NCI-H187 (cell line): ENCODE measurements around the gene SPTBN1.
A peak's percentile ranks its signal among the peaks of the same experiment; 100 is the strongest.

Source experiments
- DNase-seq, 2 experiments: peaks; one replicate each; lab custom pipeline; 2025; lab: John Stamatoyannopoulos, UW

SPTBN1 gene

GRCh38 chr2:54553775-54554174 is 97.6 kb downstream of the SPTBN1 start:
- DNase-seq = no peak

GRCh38 chr2:54555318-54555837 is 99.3 kb downstream of the SPTBN1 start:
- no peak for DNase-seq

GRCh38 chr2:54556621-54557121 is 100.5 kb downstream of the SPTBN1 start:
- no peak for DNase-seq

GRCh38 chr2:54557211-54557600 is 101.1 kb downstream of the SPTBN1 start:
- DNase-seq = no peak

- DNase-seq = peak; percentile 66 to 67
Observed at GRCh38 chr2:54557601-54558187, 101.6 kb downstream of the SPTBN1 start.

- peak; percentile 68 to 91 for DNase-seq
Observed at GRCh38 chr2:54558188-54559005, 102.3 kb downstream of the SPTBN1 start.

GRCh38 chr2:54559006-54559445 is 102.9 kb downstream of the SPTBN1 start:
- DNase-seq = no peak

GRCh38 chr2:54559593-54560145 is 103.5 kb downstream of the SPTBN1 start:
- DNase-seq = peak in 1 of 2 experiments; percentile 38

- DNase-seq = no peak
Observed at GRCh38 chr2:54560146-54560881, 104.2 kb downstream of the SPTBN1 start.

GRCh38 chr2:54561010-54561409 is 104.9 kb downstream of the SPTBN1 start:
- DNase-seq = no peak

- no peak for DNase-seq
Observed at GRCh38 chr2:54564439-54564838, 108.3 kb downstream of the SPTBN1 start.

- DNase-seq = no peak
Observed at GRCh38 chr2:54565551-54565950, 109.4 kb downstream of the SPTBN1 start.

GRCh38 chr2:54566896-54567295 is 110.8 kb downstream of the SPTBN1 start:
- no peak for DNase-seq

GRCh38 chr2:54568876-54569321 is 112.8 kb downstream of the SPTBN1 start:
- DNase-seq = no peak

- no peak for DNase-seq
Observed at GRCh38 chr2:54569745-54570301, 113.7 kb downstream of the SPTBN1 start.

- no peak for DNase-seq
Observed at GRCh38 chr2:54570321-54570855, 114.3 kb downstream of the SPTBN1 start.

GRCh38 chr2:54570925-54571694 is 115.0 kb downstream of the SPTBN1 start:
- DNase-seq = no peak

GRCh38 chr2:54572262-54572635 is 116.1 kb downstream of the SPTBN1 start:
- peak in 1 of 2 experiments; percentile 32 for DNase-seq

- no peak for DNase-seq
Observed at GRCh38 chr2:54572636-54573536, 116.8 kb downstream of the SPTBN1 start.

- no peak for DNase-seq
Observed at GRCh38 chr2:54573537-54573919, 117.4 kb downstream of the SPTBN1 start.
